SK-N-SH (cell line): ENCODE data around the gene PDHX.

Experiments used
- FOXJ3 ChIP-seq: sonication (generic); formaldehyde crosslinking; IDR thresholded peaks from 2 replicates; pipeline ENCODE4 v1.5.1; 2020; ENCODE audit warnings: mild to moderate bottlenecking, missing genetic modification reagents
- GABPA ChIP-seq: IDR thresholded peaks from 2 replicates; pipeline ENCODE4 v1.4.0; 2012; ENCODE audit warnings: low read depth, mild to moderate bottlenecking
- JUND ChIP-seq: IDR thresholded peaks from 2 replicates; pipeline ENCODE4 v1.4.0; 2012
- MAX ChIP-seq: IDR thresholded peaks from 2 replicates; pipeline ENCODE4 v1.4.0; 2012; ENCODE audit warnings: low read depth
- MXI1 ChIP-seq: IDR thresholded peaks from 2 replicates; pipeline ENCODE4 v1.6.1; 2012; ENCODE audit warnings: mild to moderate bottlenecking, low read depth, low read length, improper control_type of control experiment
- NRF1 ChIP-seq: IDR thresholded peaks from 2 replicates; pipeline ENCODE4 v1.6.1; 2012; ENCODE audit warnings: low read depth, mild to moderate bottlenecking, low read length
- POLR2AphosphoS5 ChIP-seq: IDR thresholded peaks from 2 replicates; pipeline ENCODE4 v1.6.1; 2012; ENCODE audit warnings: low read depth, low read length
- RAD21 ChIP-seq: IDR thresholded peaks from 2 replicates; pipeline ENCODE4 v1.6.1; 2012; ENCODE audit warnings: mild to moderate bottlenecking, low read length
- USF2 ChIP-seq: fragments of 150-350 bp; IDR thresholded peaks from 2 replicates; pipeline ENCODE4 v1.6.1; 2017; ENCODE audit warnings: antibody characterized with exemption, low read length, low read depth, borderline replicate concordance
- YY1 ChIP-seq: IDR thresholded peaks from 2 replicates; pipeline ENCODE4 v1.4.0; 2012; ENCODE audit warnings: low read depth, mild to moderate bottlenecking
- TF ChIP-seq, protein P1 (sequence below): fragments of 200-600 bp; sonication (generic); IDR thresholded peaks from 2 replicates; pipeline ENCODE4 v1.6.1; 2017; ENCODE audit warnings: antibody characterized with exemption, mild to moderate bottlenecking, moderate library complexity
- TF ChIP-seq, protein P2 (sequence below): IDR thresholded peaks from 2 replicates; pipeline ENCODE4 v1.4.0; 2012; ENCODE audit warnings: low read depth, borderline replicate concordance
- TF ChIP-seq, protein P3 (sequence below): IDR thresholded peaks from 2 replicates; pipeline ENCODE4 v1.6.1; 2012; ENCODE audit warnings: mild to moderate bottlenecking, low read depth, low read length, moderate library complexity

DNA sequence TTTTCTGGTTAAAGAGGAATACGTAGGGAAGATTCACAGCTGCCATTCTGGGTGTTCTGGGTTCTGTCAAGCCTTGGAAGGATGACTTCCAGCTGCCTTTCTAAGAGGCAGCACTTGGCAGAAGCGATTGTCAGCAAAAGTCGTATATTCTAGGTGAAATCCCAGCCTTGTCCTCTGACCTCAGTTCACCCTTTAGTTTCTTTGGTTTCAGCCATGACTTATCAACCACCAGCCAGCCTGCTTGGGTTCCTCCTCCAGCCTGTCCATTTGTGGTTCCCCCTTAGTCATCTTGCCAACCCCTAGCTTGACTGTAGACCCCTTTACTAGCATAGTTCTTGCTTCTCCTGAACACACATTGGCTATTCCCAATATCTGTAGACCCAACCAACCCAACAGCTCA lies 120.2 kb downstream of the PDHX start:
- TF ChIP-seq, protein P1, sequence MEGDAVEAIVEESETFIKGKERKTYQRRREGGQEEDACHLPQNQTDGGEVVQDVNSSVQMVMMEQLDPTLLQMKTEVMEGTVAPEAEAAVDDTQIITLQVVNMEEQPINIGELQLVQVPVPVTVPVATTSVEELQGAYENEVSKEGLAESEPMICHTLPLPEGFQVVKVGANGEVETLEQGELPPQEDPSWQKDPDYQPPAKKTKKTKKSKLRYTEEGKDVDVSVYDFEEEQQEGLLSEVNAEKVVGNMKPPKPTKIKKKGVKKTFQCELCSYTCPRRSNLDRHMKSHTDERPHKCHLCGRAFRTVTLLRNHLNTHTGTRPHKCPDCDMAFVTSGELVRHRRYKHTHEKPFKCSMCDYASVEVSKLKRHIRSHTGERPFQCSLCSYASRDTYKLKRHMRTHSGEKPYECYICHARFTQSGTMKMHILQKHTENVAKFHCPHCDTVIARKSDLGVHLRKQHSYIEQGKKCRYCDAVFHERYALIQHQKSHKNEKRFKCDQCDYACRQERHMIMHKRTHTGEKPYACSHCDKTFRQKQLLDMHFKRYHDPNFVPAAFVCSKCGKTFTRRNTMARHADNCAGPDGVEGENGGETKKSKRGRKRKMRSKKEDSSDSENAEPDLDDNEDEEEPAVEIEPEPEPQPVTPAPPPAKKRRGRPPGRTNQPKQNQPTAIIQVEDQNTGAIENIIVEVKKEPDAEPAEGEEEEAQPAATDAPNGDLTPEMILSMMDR: no peak
- TF ChIP-seq NRF1: no peak
- no peak for TF ChIP-seq YY1
- no peak for TF ChIP-seq USF2
- no peak for TF ChIP-seq JUND
- TF ChIP-seq POLR2AphosphoS5: no peak
- TF ChIP-seq GABPA: no peak
- TF ChIP-seq, protein P2, sequence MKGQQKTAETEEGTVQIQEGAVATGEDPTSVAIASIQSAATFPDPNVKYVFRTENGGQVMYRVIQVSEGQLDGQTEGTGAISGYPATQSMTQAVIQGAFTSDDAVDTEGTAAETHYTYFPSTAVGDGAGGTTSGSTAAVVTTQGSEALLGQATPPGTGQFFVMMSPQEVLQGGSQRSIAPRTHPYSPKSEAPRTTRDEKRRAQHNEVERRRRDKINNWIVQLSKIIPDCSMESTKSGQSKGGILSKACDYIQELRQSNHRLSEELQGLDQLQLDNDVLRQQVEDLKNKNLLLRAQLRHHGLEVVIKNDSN: no peak
- TF ChIP-seq FOXJ3: no peak
- no peak for TF ChIP-seq MAX
- no peak for TF ChIP-seq RAD21
- TF ChIP-seq MXI1: no peak
- TF ChIP-seq, protein P3, sequence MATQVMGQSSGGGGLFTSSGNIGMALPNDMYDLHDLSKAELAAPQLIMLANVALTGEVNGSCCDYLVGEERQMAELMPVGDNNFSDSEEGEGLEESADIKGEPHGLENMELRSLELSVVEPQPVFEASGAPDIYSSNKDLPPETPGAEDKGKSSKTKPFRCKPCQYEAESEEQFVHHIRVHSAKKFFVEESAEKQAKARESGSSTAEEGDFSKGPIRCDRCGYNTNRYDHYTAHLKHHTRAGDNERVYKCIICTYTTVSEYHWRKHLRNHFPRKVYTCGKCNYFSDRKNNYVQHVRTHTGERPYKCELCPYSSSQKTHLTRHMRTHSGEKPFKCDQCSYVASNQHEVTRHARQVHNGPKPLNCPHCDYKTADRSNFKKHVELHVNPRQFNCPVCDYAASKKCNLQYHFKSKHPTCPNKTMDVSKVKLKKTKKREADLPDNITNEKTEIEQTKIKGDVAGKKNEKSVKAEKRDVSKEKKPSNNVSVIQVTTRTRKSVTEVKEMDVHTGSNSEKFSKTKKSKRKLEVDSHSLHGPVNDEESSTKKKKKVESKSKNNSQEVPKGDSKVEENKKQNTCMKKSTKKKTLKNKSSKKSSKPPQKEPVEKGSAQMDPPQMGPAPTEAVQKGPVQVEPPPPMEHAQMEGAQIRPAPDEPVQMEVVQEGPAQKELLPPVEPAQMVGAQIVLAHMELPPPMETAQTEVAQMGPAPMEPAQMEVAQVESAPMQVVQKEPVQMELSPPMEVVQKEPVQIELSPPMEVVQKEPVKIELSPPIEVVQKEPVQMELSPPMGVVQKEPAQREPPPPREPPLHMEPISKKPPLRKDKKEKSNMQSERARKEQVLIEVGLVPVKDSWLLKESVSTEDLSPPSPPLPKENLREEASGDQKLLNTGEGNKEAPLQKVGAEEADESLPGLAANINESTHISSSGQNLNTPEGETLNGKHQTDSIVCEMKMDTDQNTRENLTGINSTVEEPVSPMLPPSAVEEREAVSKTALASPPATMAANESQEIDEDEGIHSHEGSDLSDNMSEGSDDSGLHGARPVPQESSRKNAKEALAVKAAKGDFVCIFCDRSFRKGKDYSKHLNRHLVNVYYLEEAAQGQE: no peak
